DMS79 treated with DMSO at 0.1 percent for 48 hours (cell line): ENCODE results near the gene S100A11.
A peak's percentile ranks its signal among the peaks of the same experiment; 100 is the strongest.
"Not testable (repeated sequence)": the region's sequence is repeated elsewhere in the genome, so short reads cannot be mapped to it uniquely, and the experiment has no call there.

ENCODE experiments used
- DNase-seq: peaks from one replicate; lab custom pipeline; 2025; lab: John Stamatoyannopoulos, UW

S100A11 gene

DNA sequence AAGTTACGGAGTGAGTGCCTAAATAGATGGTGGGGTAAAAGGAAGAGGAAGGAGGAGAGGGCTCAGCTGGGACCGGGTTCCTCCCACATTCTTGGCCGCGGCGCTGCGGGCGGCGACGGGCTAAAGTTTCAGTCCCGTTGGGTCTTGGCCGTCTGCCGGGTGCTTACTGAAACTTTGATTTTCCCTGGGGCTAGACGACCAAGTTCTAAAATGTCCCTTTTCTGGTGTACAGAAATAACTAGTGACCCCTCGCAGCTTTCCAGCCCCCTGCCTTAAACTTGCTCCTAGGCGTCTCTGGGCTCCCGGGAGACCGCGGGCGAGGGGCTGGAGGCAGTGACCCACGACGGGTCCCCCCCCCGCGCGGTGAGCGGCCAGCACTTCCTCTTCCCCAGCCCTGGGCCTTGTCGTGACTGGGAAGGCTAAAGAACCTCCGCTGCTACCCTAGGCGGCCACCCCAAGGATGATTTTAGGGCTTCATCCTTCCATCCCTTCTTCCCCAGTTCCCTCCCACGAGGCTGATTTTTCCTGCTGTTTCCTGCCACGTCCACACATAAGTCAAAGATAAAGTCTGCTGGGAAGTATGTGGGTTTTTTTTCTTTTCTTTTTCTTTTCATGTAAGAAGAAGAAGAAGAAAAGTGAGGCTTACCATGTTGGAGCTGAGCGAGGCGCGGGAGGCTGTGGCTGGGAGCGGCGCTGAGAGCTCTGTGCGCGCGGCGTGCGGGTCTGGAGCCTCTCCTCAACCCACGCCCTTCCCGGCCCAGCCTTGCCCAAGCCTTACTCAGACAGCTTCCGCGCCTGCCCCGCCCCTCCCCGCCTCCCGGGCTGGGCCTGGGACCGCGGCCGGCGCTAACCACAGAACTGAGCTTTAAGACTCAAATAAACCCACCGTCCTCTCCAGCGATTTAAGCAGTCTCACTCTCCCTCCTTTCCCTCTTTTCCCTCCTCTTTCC is at the start of gene S100A11:
Gene S100A11 (minus strand): TSS at position 738 of the 950 bp plus-strand sequence. CDS start 89 bp downstream, at position 649.
- DNase-seq, result peak; percentile 64

- DNase-seq, result no peak
These were observed 48.0 kb upstream of the S100A11 start for GRCh38 chr1:152084853-152085252.

DNA sequence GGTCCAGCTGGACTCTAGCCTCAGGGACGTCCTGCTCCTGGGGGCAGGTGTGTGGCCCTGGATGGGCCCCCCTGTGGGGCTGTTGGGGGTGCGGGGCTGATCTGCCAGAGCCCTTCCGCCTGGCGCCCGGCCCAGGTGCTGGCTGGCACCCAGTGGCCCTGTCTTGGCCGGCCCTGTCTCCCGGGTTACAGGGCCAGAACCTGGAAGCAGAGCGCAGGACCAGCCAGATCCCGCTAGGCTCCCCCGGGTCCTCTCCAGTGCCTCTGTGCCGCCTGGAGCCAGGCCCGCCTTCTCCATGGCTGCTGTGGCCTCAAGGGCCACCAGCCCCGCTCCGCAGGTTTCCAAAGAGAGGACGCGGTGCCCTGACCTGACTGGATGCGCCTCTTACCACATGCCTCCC is 44.2 kb upstream of the S100A11 start:
- not testable (repeated sequence) for DNase-seq

DNA sequence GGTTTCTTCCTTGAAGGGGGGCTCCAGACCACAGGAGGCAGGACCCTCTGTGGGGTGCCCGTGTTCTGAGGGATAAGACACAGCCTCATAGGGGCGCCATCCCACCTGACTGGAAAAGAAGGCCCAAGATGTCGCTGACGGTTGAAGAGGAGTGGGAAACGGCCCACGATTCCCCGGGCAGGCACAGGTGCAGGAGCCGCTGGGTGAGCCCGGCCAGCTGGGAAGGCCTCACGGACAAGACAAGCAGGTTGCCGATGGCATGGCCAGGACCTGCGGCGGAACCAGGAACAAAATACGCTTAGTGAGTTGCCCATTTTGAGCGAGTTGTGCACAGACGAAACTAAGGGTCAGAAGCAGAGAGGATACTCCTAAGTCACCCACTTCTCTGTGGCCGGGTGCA is 43.7 kb upstream of the S100A11 start:
- not testable (repeated sequence) for DNase-seq

DNA sequence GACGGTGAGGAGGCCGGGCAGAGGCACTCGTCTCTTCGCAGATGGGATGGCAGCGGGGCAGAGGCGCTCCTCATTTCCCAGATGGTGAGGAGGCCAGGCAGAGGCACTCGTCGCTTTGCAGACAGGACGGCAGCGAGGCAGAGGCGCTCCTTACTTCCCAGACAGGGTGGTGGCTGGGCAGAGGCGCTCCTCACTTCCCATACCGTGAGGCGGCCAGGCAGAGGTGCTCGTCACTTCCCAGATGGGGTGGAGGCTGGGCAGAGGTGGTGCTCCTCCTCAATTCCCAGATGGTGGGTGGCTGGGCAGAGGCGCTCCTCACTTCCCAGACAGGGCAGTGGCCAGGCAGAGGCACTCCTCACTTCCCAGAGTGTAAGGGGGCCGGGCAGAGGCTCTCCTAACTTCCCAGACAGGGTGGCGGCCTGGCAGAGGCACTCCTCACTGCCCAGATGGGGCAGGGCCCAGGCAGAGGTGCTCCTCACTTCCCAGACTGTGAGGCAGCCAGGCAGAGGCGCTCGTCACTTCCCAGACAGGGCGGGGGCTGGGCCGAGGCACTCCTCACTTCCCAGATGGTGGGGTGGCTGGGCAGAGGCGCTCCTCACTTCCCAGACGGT is 42.1 kb upstream of the S100A11 start:
- no peak for DNase-seq

GRCh38 chr1:152072311-152072710 is 35.5 kb upstream of the S100A11 start:
- DNase-seq, result no peak

- no peak for DNase-seq
These were observed 34.3 kb upstream of the S100A11 start for GRCh38 chr1:152071123-152071522.

GRCh38 chr1:152067929-152068328 is 31.1 kb upstream of the S100A11 start:
- DNase-seq, result no peak

DNA sequence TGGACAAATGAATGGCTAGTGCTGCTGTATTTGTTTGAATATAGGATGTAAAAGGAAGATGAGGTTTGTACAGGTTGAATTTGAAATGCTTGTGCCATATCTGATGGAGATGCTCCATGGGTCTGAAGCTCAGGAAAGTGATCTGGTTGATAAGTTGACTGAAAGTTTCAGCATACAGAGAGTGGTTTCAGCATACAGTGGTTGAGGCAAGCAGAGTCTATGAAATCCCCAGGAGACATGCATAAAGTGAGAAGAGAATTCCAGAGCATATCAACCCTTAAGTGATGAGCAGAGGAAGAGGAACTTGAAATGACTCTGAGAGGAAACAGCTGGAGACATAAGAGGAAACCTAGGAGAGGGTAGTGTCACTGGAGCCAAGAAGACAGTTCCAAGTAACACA is 30.3 kb upstream of the S100A11 start:
- DNase-seq, result no peak

DNA sequence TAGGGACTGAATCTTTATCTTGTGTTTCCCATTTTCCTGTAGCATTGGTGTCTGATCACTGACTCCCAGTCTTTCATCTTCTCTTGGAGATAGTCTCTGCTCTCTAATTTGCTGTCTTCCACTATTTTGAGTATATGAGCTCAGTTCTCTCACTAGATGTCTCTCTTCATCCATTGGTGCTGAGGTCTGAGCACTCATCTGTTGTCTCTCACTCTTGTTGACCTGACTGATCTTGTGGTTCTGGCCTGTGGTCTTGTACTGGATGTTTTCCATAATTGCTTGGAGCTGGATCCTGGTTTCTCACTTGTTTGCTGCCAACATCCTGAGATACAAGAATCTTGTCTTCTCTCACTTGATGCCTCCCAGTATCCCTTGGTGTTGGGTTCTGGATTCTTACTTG is 25.1 kb upstream of the S100A11 start:
- no peak for DNase-seq

GRCh38 chr1:152053375-152053774 is 16.6 kb upstream of the S100A11 start:
- DNase-seq, result no peak

GRCh38 chr1:152052606-152053005 is 15.8 kb upstream of the S100A11 start:
- DNase-seq, result peak; percentile 86

- DNase-seq, result no peak
These were observed 14.3 kb upstream of the S100A11 start for GRCh38 chr1:152050886-152051675.

- no peak for DNase-seq
These were observed 12.7 kb upstream of the S100A11 start for GRCh38 chr1:152049291-152050083.

GRCh38 chr1:152048416-152049009 is 11.7 kb upstream of the S100A11 start:
- peak; percentile 57 for DNase-seq

- peak; percentile 77 for DNase-seq
These were observed 11.1 kb upstream of the S100A11 start for GRCh38 chr1:152047730-152048415.

DNA sequence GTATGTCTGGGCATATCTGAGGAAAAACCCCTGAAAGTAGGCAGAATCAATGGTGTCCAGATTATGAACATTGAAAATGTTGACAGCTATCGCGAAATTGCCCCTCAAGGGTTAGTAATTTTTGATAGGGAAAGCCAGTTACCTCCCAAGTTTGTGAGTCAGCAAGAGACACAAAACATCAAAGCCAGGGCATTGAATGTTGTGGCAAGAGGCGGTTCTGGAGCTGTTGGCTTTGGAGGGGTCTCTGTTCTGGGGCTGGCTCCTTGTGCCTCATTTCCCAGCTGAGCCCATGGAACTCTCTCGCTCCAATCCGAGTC is 10.6 kb upstream of the S100A11 start:
- DNase-seq, result no peak

GRCh38 chr1:152044386-152044785 is 7.6 kb upstream of the S100A11 start:
- no peak for DNase-seq

- no peak for DNase-seq
These were observed 7.1 kb upstream of the S100A11 start for GRCh38 chr1:152043870-152044269.

- no peak for DNase-seq
These were observed 5.2 kb upstream of the S100A11 start for GRCh38 chr1:152042030-152042429.

DNA sequence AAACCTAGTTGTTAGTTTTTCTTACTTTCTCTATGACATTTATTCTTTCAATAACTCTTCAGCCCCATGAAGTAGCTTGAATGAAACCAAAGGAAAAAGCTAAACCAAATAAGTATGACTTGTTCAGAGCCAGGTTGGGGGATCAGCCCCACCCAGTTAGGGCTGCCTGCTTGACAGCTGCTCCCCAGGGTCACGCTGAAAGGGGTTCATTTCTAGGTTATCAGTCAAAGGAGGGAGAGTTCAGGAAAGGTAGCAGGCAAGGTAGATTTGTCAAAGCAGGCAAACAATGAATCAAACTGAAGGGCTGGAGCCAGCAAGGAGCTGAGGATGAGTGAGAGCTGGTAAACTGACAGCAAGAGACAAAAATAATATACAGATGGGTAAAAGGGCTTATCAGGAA is 3.1 kb upstream of the S100A11 start:
- DNase-seq, result peak; percentile 77
